HTERT RPE-1 (cell line): ENCODE measurements around the gene CLEC6A.
"Not testable (repeated sequence)": the region's sequence is repeated elsewhere in the genome, so short reads cannot be mapped to it uniquely, and the experiment has no call there.

Experiments used
- in situ Hi-C: fragments of 300-500 bp; cut with MboI; formaldehyde crosslinking; loops from 4 replicates; pipeline ENCODE4 v1.14.3; 2020; ENCODE audit warnings: low sequenced_read_pairs

CLEC6A gene

GRCh38 chr12:8455727-8456360 lies at the start of gene CLEC6A:
CLEC6A (plus strand) TSS chr12:8455962; CDS start chr12:8456112, 150 bp downstream.
- in situ Hi-C loops: no loop called here

- in situ Hi-C loops: not testable (repeated sequence)
Measured at GRCh38 chr12:8419576-8419975, 36.2 kb upstream of the CLEC6A start.

GRCh38 chr12:8420506-8420905 lies 35.3 kb upstream of the CLEC6A start:
- in situ Hi-C loops: no loop called here

GRCh38 chr12:8444536-8445278 lies 11.1 kb upstream of the CLEC6A start:
- in situ Hi-C loops: not testable (repeated sequence)

- in situ Hi-C loops: no loop called here
Measured at GRCh38 chr12:8445731-8446130, 10.0 kb upstream of the CLEC6A start.

- in situ Hi-C loops: no loop called here
Measured at GRCh38 chr12:8446642-8447547, 8.9 kb upstream of the CLEC6A start.

GRCh38 chr12:8449355-8449859 lies 6.4 kb upstream of the CLEC6A start:
- in situ Hi-C loops: no loop called here

GRCh38 chr12:8452036-8452435 lies 3.7 kb upstream of the CLEC6A start:
- in situ Hi-C loops: no loop called here

- in situ Hi-C loops: no loop called here
Measured at GRCh38 chr12:8453021-8453513, 2.7 kb upstream of the CLEC6A start.

- in situ Hi-C loops: no loop called here
Measured at GRCh38 chr12:8453796-8454195, 2.0 kb upstream of the CLEC6A start.

GRCh38 chr12:8455271-8455670 lies 491 bp upstream of the CLEC6A start:
- in situ Hi-C loops: no loop called here

GRCh38 chr12:8461426-8461825 lies 5.7 kb downstream of the CLEC6A start:
- in situ Hi-C loops: no loop called here

- in situ Hi-C loops: no loop called here
Measured at GRCh38 chr12:8465301-8465996, 9.7 kb downstream of the CLEC6A start.

- in situ Hi-C loops: no loop called here
Measured at GRCh38 chr12:8466241-8466640, 10.5 kb downstream of the CLEC6A start.

GRCh38 chr12:8471090-8471489 lies 15.3 kb downstream of the CLEC6A start:
- in situ Hi-C loops: no loop called here

GRCh38 chr12:8475508-8476203 lies 19.9 kb downstream of the CLEC6A start:
- in situ Hi-C loops: no loop called here

- in situ Hi-C loops: no loop called here
Measured at GRCh38 chr12:8482571-8483061, 26.9 kb downstream of the CLEC6A start.

GRCh38 chr12:8483079-8483478 lies 27.3 kb downstream of the CLEC6A start:
- in situ Hi-C loops: no loop called here

- in situ Hi-C loops: no loop called here
Measured at GRCh38 chr12:8491646-8492530, 36.1 kb downstream of the CLEC6A start.
